GM19468 (cell line): ENCODE results near the gene ABCC1.

Experiments used
- ATAC-seq: cut with Tn5 transposase; IDR thresholded peaks from one replicate; pipeline ENCODE4 v1.9.1; 2021; ENCODE audit warnings: mild to moderate bottlenecking, moderate library complexity, moderate number of reproducible peaks; ENCODE audit not compliant: unreplicated experiment; ENCODE audit errors: extremely low read depth

The ABCC1 gene

GRCh38 chr16:16015849-16016248 is 66.4 kb downstream of the ABCC1 start:
- no peak for ATAC-seq

GRCh38 chr16:16016388-16016964 is 67.1 kb downstream of the ABCC1 start:
- no peak for ATAC-seq

- no peak for ATAC-seq
These were observed 68.4 kb downstream of the ABCC1 start for GRCh38 chr16:16017812-16018211.

- ATAC-seq, result no peak
These were observed 69.3 kb downstream of the ABCC1 start for GRCh38 chr16:16018705-16019104.

GRCh38 chr16:16019488-16019887 is 70.1 kb downstream of the ABCC1 start:
- ATAC-seq, result no peak

GRCh38 chr16:16020291-16020690 is 70.9 kb downstream of the ABCC1 start:
- no peak for ATAC-seq

GRCh38 chr16:16021020-16021419 is 71.6 kb downstream of the ABCC1 start:
- no peak for ATAC-seq

GRCh38 chr16:16021646-16021987 is 72.2 kb downstream of the ABCC1 start:
- no peak for ATAC-seq

GRCh38 chr16:16021988-16022682 is 72.7 kb downstream of the ABCC1 start:
- ATAC-seq, result no peak

- no peak for ATAC-seq
These were observed 73.3 kb downstream of the ABCC1 start for GRCh38 chr16:16022683-16023064.

GRCh38 chr16:16025214-16025968 is 76.0 kb downstream of the ABCC1 start:
- ATAC-seq, result no peak

- ATAC-seq, result no peak
These were observed 78.4 kb downstream of the ABCC1 start for GRCh38 chr16:16027728-16028310.

- ATAC-seq, result no peak
These were observed 79.0 kb downstream of the ABCC1 start for GRCh38 chr16:16028311-16028999.

- no peak for ATAC-seq
These were observed 80.1 kb downstream of the ABCC1 start for GRCh38 chr16:16029431-16030011.

GRCh38 chr16:16030449-16030848 is 81.0 kb downstream of the ABCC1 start:
- no peak for ATAC-seq

- ATAC-seq, result no peak
These were observed 82.0 kb downstream of the ABCC1 start for GRCh38 chr16:16031401-16031800.

- no peak for ATAC-seq
These were observed 83.0 kb downstream of the ABCC1 start for GRCh38 chr16:16032271-16032979.

GRCh38 chr16:16033208-16033717 is 83.8 kb downstream of the ABCC1 start:
- ATAC-seq, result no peak

GRCh38 chr16:16036359-16036792 is 87.0 kb downstream of the ABCC1 start:
- no peak for ATAC-seq
